ENCODE results near the gene NFATC1. TPM values are rescaled to one million over a fixed set of nuclear protein-coding genes. Genes with fewer than 3 reads are reported as not detected.

NFATC1 gene
- total RNA-seq, 1 donor from 2014 or later = 16.6 TPM

GRCh38 chr18:79400591-79401381 is 5.1 kb downstream of the NFATC1 start:
- no peak for TF ChIP-seq CTCF (IDR thresholded peaks at IDR 0.05)
- H3K36me3 ChIP-seq = no peaks in the 10 kb centered on the region
- intact Hi-C loops (cut with DNase I) = no loop called here
- ATAC-seq (peak; percentile 4), DNase-seq (peak; percentile 61)
- peak overlapping the region; percentile 73 for H3K27ac ChIP-seq
- H3K4me3 ChIP-seq = peak overlapping the region; percentile 68
- peaks cover 58% of the 10 kb centered on the region for H3K4me1 ChIP-seq
- H3K9me3 ChIP-seq = no peaks in the 10 kb centered on the region
- H3K27me3 ChIP-seq = no peaks in the 10 kb centered on the region

- Histone ChIP-seq H3K27me3 (no peaks in the 10 kb centered on the region), H3K27ac (no peak overlapping the region), H3K4me1 (peaks cover 55% of the 10 kb centered on the region), H3K9me3 (no peaks in the 10 kb centered on the region), H3K4me3 (no peak overlapping the region), H3K36me3 (no peaks in the 10 kb centered on the region)
- no peak for TF ChIP-seq CTCF (IDR thresholded peaks at IDR 0.05)
- DNase-seq = peak; percentile 65
- intact Hi-C loops (cut with DNase I) = no loop called here
- no peak for ATAC-seq
Observed at GRCh38 chr18:79401494-79402208, 5.9 kb downstream of the NFATC1 start.

GRCh38 chr18:79402209-79402576 is 6.5 kb downstream of the NFATC1 start:
- peaks cover 51% of the 10 kb centered on the region for H3K4me1 ChIP-seq
- intact Hi-C loops (cut with DNase I) = no loop called here

GRCh38 chr18:79402977-79403722 is 7.4 kb downstream of the NFATC1 start:
- ATAC-seq (peak; percentile 54), DNase-seq (peak; percentile 75)
- Histone ChIP-seq H3K36me3 (no peaks in the 10 kb centered on the region), H3K4me1 (peaks cover 51% of the 10 kb centered on the region), H3K9me3 (no peaks in the 10 kb centered on the region), H3K27me3 (no peaks in the 10 kb centered on the region), H3K27ac (peak overlapping the region; percentile 80), H3K4me3 (peak overlapping the region; percentile 12)
- intact Hi-C loops (cut with DNase I) = no loop called here
- no peak for TF ChIP-seq CTCF (IDR thresholded peaks at IDR 0.05)

More at GRCh38 chr18:79402209-79402576, 6.5 kb downstream of the NFATC1 start:
- ATAC-seq (no peak), DNase-seq (no peak)
- no peaks in the 10 kb centered on the region for H3K9me3 ChIP-seq
- H3K27me3 ChIP-seq = no peaks in the 10 kb centered on the region
- TF ChIP-seq CTCF (IDR thresholded peaks at IDR 0.05) = no peak
- no peak overlapping the region for H3K4me3 ChIP-seq
- H3K36me3 ChIP-seq = no peaks in the 10 kb centered on the region
- no peak overlapping the region for H3K27ac ChIP-seq

GRCh38 chr18:79403723-79404566 is 8.2 kb downstream of the NFATC1 start:
- Histone ChIP-seq H3K9me3 (no peaks in the 10 kb centered on the region), H3K27me3 (no peaks in the 10 kb centered on the region), H3K27ac (peak overlapping the region; percentile 80), H3K4me1 (peaks cover 49% of the 10 kb centered on the region), H3K36me3 (no peaks in the 10 kb centered on the region), H3K4me3 (peak overlapping the region; percentile 12)
- intact Hi-C loops (cut with DNase I) = no loop called here
- DNase-seq = peak; percentile 48
- TF ChIP-seq CTCF (IDR thresholded peaks at IDR 0.05) = no peak
- ATAC-seq = no peak
